SJSA1 (cell line): Measurements from ENCODE around the gene GPR52. TPM values are rescaled to one million over a fixed set of nuclear protein-coding genes. Genes with fewer than 3 reads are reported as not detected.
"Not testable (repeated sequence)": the region's sequence is repeated elsewhere in the genome, so short reads cannot be mapped to it uniquely, and the experiment has no call there.

ENCODE experiments used
- DNase-seq, 2 experiments: peaks; one replicate each; pipeline ENCODE4 v3.0.0-alpha.2; 2015 to 2020; ENCODE audit warnings: low spot score in 2 of 2, low read depth in 1 of 2
- H3K27ac ChIP-seq: fragments of 250-450 bp; sonication (Bioruptor Pico); 2 replicates; pipeline ENCODE4 v1.5.1; 2020; ENCODE audit warnings: mild to moderate bottlenecking, moderate library complexity
- H3K27me3 ChIP-seq: fragments of 250-450 bp; sonication (Bioruptor Pico); replicated peaks from 2 replicates; pipeline ENCODE4 v1.5.1; 2020; ENCODE audit warnings: mild to moderate bottlenecking, moderate library complexity
- H3K36me3 ChIP-seq: fragments of 250-450 bp; sonication (Bioruptor Pico); 2 replicates; pipeline ENCODE4 v1.5.1; 2020; ENCODE audit warnings: mild to moderate bottlenecking
- H3K4me1 ChIP-seq: fragments of 250-450 bp; sonication (Bioruptor Pico); replicated peaks from 2 replicates; pipeline ENCODE4 v1.6.1; 2021; ENCODE audit warnings: mild to moderate bottlenecking
- H3K4me3 ChIP-seq: fragments of 250-450 bp; sonication (Bioruptor Pico); 2 replicates; pipeline ENCODE4 v1.5.1; 2020; ENCODE audit warnings: mild to moderate bottlenecking
- H3K9me3 ChIP-seq: fragments of 250-450 bp; sonication (Bioruptor Pico); replicated peaks from 2 replicates; pipeline ENCODE4 v1.5.1; 2020; ENCODE audit warnings: mild to moderate bottlenecking
- total RNA-seq: library from RNA; depleted of rRNA; stranded (reverse); fragments of >200 nt; shearing (Covaris generic); gene quantifications from 2 replicates; pipeline ENCODE4 v1.2.3, GENCODE V29; 2014; rRNA removed

Gene GPR52
- 0.24 and 1.3 TPM in 2 replicates for total RNA-seq

DNA sequence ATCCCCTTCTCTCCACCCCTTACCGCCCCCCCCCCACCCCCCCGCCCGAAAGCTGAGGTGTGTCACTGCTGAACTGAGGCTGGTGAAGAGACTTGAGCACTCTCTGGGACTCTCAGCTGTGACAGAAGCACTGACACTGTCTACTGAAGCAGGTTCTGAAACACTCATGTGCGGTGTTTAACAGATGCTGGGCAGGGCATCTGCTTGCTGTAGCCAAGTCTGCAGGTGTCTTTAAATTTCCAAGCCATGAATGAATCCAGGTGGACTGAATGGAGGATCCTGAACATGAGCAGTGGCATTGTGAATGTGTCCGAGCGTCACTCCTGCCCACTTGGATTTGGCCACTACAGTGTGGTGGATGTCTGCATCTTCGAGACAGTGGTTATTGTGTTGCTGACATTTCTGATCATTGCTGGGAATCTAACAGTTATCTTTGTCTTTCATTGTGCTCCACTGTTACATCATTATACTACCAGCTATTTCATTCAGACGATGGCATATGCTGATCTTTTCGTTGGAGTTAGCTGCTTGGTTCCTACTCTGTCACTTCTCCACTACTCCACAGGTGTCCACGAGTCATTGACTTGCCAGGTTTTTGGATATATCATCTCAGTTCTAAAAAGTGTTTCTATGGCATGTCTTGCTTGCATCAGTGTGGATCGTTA is at the start of gene GPR52:
GPR52 (plus strand) TSS at position 99 of the 665 bp plus-strand sequence; CDS start at position 247, 148 bp downstream.
- H3K27me3 ChIP-seq = no peaks in the 10 kb centered on the region; the same call in 1 of the 2 replicates
- H3K27ac ChIP-seq = no peak within 1 kb of the TSS
- no peaks in the 10 kb centered on the region for H3K36me3 ChIP-seq
- H3K4me3 ChIP-seq = no peak within 1 kb of the TSS
- H3K4me1 ChIP-seq = no peaks in the 10 kb centered on the region
- no peak for DNase-seq
- H3K9me3 ChIP-seq = no peaks in the 10 kb centered on the region

DNA sequence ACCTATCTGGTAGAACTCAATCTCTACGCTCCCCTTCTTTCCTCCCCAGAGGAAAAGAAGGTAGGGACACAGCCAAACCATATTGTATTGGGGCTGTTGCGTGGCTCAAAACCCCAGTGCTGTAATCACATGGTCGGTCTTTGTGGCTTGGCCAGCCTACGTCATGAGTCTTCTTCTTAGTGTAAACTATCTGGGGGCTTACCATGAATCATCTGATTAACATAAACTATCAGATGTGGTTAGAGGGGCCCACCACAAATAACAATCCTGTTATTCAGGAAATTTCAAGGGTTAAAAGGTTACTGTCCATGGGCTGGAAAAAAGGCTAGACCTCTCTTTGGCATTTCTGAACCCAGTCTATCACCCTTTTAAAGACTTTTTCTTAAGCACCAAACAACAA is 49.5 kb upstream of the GPR52 start:
- Histone ChIP-seq H3K4me1 (peaks cover 13% of the 10 kb centered on the region), H3K4me3 (no peak overlapping the region), H3K27me3 (no peaks in the 10 kb centered on the region), H3K9me3 (no peaks in the 10 kb centered on the region), H3K27ac (no peak overlapping the region), H3K36me3 (no peaks in the 10 kb centered on the region)
- DNase-seq = peak; percentile 49 to 58

GRCh38 chr1:174399211-174399610 is 48.6 kb upstream of the GPR52 start:
- Histone ChIP-seq H3K36me3 (no peaks in the 10 kb centered on the region), H3K27me3 (no peaks in the 10 kb centered on the region), H3K27ac (no peak overlapping the region), H3K4me3 (no peak overlapping the region), H3K4me1 (peaks cover 13% of the 10 kb centered on the region), H3K9me3 (no peaks in the 10 kb centered on the region)
- DNase-seq = no peak

GRCh38 chr1:174401075-174401474 is 46.7 kb upstream of the GPR52 start:
- Histone ChIP-seq H3K27ac (no peak overlapping the region), H3K9me3 (no peaks in the 10 kb centered on the region), H3K4me1 (peaks cover 13% of the 10 kb centered on the region), H3K27me3 (no peaks in the 10 kb centered on the region), H3K36me3 (no peaks in the 10 kb centered on the region), H3K4me3 (no peak overlapping the region)
- no peak for DNase-seq

DNA sequence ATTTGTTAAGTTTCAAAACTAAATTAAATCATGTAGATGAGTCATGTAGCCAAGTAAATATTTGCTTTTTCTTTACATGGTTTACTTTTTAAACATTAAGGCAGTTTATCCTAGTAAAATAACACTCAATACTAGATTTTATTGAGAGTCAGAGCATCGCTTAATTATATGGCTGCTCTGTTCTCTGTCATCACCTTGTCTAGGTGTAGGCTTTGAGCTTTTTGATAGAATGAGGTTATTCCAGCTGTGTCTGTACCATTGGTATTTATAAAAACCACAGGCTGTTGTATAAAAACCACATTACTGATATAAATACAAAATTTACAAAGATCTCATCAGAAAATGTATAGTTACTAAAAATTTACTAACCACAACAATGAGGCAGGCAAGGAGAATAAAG is 42.5 kb upstream of the GPR52 start:
- no peaks in the 10 kb centered on the region for H3K4me1 ChIP-seq
- H3K4me3 ChIP-seq = no peak overlapping the region
- no peaks in the 10 kb centered on the region for H3K9me3 ChIP-seq
- H3K27me3 ChIP-seq = no peaks in the 10 kb centered on the region
- no peak overlapping the region for H3K27ac ChIP-seq
- no peak for DNase-seq
- no peaks in the 10 kb centered on the region for H3K36me3 ChIP-seq

GRCh38 chr1:174406421-174406820 is 41.3 kb upstream of the GPR52 start:
- no peak overlapping the region for H3K27ac ChIP-seq
- no peaks in the 10 kb centered on the region for H3K9me3 ChIP-seq
- H3K27me3 ChIP-seq = no peaks in the 10 kb centered on the region
- no peak overlapping the region for H3K4me3 ChIP-seq
- no peak for DNase-seq
- H3K4me1 ChIP-seq = no peaks in the 10 kb centered on the region
- no peaks in the 10 kb centered on the region for H3K36me3 ChIP-seq

DNA sequence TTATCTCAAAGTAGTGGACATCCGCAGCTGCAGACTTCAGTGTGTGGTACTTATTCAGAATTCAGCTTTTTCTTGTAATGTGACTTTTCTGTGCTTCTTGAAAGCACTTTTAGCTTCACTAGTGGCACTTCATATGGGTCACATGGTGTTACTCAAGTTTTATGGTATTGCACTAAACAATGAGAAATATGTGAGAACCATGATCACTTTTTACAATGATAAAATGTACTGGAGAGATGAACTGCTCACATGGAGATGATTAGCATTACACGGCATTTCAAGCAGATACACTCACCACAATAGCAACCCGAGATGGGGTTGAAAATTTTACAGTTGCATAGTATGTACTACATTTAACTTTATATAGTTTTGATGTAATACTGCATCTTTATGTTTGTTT is 40.1 kb upstream of the GPR52 start:
- no peak for DNase-seq
- H3K4me1 ChIP-seq = no peaks in the 10 kb centered on the region
- H3K4me3 ChIP-seq = no peak overlapping the region
- H3K9me3 ChIP-seq = no peaks in the 10 kb centered on the region
- no peak overlapping the region for H3K27ac ChIP-seq
- no peaks in the 10 kb centered on the region for H3K36me3 ChIP-seq
- H3K27me3 ChIP-seq = no peaks in the 10 kb centered on the region

DNA sequence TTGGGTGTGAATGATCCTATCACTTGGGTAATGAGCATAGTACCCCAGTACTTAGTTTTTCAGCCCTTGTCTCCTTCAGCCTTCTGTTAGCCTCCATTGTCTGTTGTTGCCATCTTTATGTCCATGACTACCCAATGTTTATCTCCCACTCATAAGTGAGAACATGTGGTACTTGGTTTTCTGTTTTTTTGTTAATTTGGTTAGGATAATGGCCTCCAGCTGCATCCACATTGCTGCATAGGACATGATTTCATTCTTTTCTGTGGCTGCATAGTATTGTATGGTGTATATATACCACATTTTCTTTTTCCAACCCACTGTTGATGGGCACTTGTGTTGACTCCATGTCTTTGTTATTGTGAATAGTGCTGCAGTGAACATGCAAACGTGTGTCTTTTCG is 39.6 kb upstream of the GPR52 start:
- H3K27ac ChIP-seq = no peak overlapping the region
- no peak for DNase-seq
- H3K9me3 ChIP-seq = no peaks in the 10 kb centered on the region
- H3K27me3 ChIP-seq = no peaks in the 10 kb centered on the region
- H3K4me1 ChIP-seq = no peaks in the 10 kb centered on the region
- H3K4me3 ChIP-seq = no peak overlapping the region
- H3K36me3 ChIP-seq = no peaks in the 10 kb centered on the region

GRCh38 chr1:174409801-174410200 is 38.0 kb upstream of the GPR52 start:
- H3K27me3 ChIP-seq, H3K4me1 ChIP-seq, H3K4me3 ChIP-seq, DNase-seq, H3K36me3 ChIP-seq, H3K9me3 ChIP-seq, H3K27ac ChIP-seq: not testable (repeated sequence)

DNA sequence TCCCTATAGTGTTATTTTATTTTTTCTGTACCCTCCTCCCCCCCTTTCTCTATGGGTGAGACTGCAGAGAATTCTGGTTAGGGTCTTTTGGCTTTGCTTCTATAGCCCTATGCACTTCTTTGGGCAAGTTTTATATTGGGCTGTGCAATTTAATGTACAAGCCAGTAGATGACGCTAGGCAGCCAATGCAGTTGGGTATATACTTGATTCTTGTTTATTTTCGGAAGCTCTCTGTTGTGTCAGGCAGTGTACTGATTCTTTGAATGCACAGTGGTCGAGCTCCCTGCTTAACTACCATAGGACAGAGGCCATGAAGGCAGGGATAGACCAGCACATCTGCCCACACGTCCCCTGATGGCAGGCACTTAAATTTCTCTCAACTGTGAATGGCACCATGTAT is 34.1 kb upstream of the GPR52 start:
- Histone ChIP-seq H3K36me3 (no peaks in the 10 kb centered on the region), H3K4me1 (no peaks in the 10 kb centered on the region), H3K4me3 (no peak overlapping the region), H3K27ac (no peak overlapping the region), H3K27me3 (no peaks in the 10 kb centered on the region), H3K9me3 (no peaks in the 10 kb centered on the region)
- DNase-seq = no peak

DNA sequence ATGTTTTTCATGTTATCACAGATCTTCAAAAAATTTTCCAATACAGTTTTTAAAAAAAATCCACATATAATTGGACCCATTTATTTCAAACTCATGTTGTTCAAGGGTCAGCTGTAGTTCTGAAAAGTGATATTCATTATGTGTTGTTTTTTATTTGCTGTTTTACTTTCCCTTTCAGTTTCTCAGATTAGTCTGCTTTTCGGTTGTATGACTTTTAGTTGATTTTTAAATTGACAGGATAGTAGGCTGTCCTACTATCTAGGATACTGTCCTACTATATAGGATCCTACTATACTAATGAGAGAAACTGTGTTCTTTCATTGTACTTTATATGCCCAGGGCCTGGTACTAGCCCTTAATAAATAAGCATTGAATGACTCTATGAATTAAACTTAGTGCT is 33.6 kb upstream of the GPR52 start:
- H3K27me3 ChIP-seq = no peaks in the 10 kb centered on the region
- H3K36me3 ChIP-seq = no peaks in the 10 kb centered on the region
- H3K4me3 ChIP-seq = no peak overlapping the region
- no peak for DNase-seq
- H3K4me1 ChIP-seq = no peaks in the 10 kb centered on the region
- no peaks in the 10 kb centered on the region for H3K9me3 ChIP-seq
- H3K27ac ChIP-seq = no peak overlapping the region

DNA sequence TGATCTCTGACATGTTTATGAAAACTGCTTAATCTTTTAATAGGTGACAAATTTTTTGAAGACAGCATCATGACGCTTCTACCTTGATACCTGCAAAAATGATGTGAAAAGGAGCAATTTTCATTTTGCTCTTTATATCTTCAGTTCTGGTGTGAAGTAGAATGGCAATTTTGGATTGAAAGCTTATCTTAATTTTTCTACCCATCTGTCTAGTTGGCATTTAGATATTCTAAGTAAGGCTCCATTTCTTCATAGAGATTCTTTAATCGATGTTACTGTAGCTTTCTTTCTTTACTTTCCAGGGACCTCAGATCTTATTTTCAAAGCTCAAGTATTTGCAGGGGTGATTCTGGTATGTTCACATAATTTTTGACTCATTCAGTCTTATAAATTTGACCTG is 32.3 kb upstream of the GPR52 start:
- no peak overlapping the region for H3K4me3 ChIP-seq
- H3K36me3 ChIP-seq = no peaks in the 10 kb centered on the region
- H3K4me1 ChIP-seq = no peaks in the 10 kb centered on the region
- H3K9me3 ChIP-seq = no peaks in the 10 kb centered on the region
- H3K27me3 ChIP-seq = no peaks in the 10 kb centered on the region
- H3K27ac ChIP-seq = no peak overlapping the region
- no peak for DNase-seq

DNA sequence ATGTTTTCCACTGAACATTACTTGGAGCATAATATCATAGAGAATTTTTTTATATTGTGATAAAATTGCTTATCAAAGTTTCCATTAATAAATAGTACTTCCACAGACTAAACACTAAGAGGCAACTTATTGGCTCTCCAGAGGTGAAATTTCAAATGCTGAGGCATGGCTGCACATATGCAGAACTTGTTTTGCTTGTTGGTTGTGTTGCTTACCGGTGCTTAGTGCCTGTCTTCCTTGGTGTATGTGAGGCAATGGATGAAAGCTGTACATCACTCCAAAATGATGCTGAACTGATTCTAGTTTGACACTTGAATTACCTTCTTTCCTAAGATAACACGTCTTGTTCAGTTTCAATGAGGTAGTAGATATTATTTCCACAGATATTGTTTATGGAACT is 29.8 kb upstream of the GPR52 start:
- Histone ChIP-seq H3K27me3 (no peaks in the 10 kb centered on the region), H3K36me3 (no peaks in the 10 kb centered on the region), H3K4me1 (no peaks in the 10 kb centered on the region), H3K4me3 (no peak overlapping the region), H3K27ac (no peak overlapping the region), H3K9me3 (no peaks in the 10 kb centered on the region)
- DNase-seq = no peak

DNA sequence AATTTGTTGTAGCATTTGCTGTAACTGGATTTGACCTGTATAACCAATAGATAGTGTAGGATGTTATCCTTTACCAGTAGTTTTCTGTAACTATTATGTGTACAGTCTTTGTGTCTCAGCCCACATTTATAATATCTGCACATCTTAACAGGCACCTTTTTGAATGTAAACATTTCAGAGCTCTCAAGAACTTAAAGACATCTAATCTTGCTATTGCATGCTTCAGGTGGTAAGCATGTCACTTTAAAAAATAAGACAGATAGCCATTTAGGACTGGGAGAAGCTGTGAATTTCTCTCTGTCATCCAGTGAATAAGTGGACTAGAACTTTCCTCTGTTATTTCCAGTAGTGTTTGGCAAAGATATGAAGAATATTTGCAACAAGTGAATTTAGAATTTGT is 22.6 kb upstream of the GPR52 start:
- no peak overlapping the region for H3K27ac ChIP-seq
- no peak overlapping the region for H3K4me3 ChIP-seq
- H3K36me3 ChIP-seq = no peaks in the 10 kb centered on the region
- no peaks in the 10 kb centered on the region for H3K4me1 ChIP-seq
- no peaks in the 10 kb centered on the region for H3K27me3 ChIP-seq
- no peak for DNase-seq
- H3K9me3 ChIP-seq = no peaks in the 10 kb centered on the region

GRCh38 chr1:174426153-174426552 is 21.6 kb upstream of the GPR52 start:
- Histone ChIP-seq H3K4me3 (no peak overlapping the region), H3K9me3 (no peaks in the 10 kb centered on the region), H3K36me3 (no peaks in the 10 kb centered on the region), H3K27ac (no peak overlapping the region), H3K4me1 (no peaks in the 10 kb centered on the region), H3K27me3 (no peaks in the 10 kb centered on the region)
- no peak for DNase-seq
